HepG2 (cell line): ENCODE data around the gene ACAP2. TPM values are rescaled to one million over a fixed set of nuclear protein-coding genes. Genes with fewer than 3 reads are reported as not detected.

Experiments used
- DNMT3B ChIP-seq: conservative IDR thresholded peaks from 2 replicates; pipeline ENCODE4 v1.6.1; 2016; ENCODE audit warnings: missing biosample characterization, control low read depth
- PCBP2 ChIP-seq: fragments of 200-400 bp; formaldehyde crosslinking; optimal IDR thresholded peaks from 2 replicates; pipeline ENCODE3; 2018; ENCODE audit warnings: low read length, low read depth; ENCODE audit not compliant: poor library complexity, severe bottlenecking
- RARA ChIP-seq: IDR thresholded peaks from 2 replicates; pipeline ENCODE4 v1.6.1; 2016; ENCODE audit warnings: missing genetic modification reagents, missing compliant biosample characterization
- ZC3H4 ChIP-seq: sonication (generic); formaldehyde crosslinking; IDR thresholded peaks from 2 replicates; pipeline ENCODE4 v1.4.0; 2020; ENCODE audit warnings: missing genetic modification reagents, borderline replicate concordance
- ZIK1 ChIP-seq: sonication (generic); formaldehyde crosslinking; IDR thresholded peaks from 2 replicates; pipeline ENCODE4 v1.5.0; 2020; ENCODE audit warnings: mild to moderate bottlenecking, low read depth, missing genetic modification reagents, borderline replicate concordance
- ZNF331 ChIP-seq: sonication (generic); formaldehyde crosslinking; IDR thresholded peaks from 2 replicates; pipeline ENCODE4 v1.4.0; 2020; ENCODE audit warnings: missing genetic modification reagents
- ZNF430 ChIP-seq: sonication (generic); formaldehyde crosslinking; IDR thresholded peaks from 2 replicates; pipeline ENCODE4 v1.9.0; 2021; ENCODE audit warnings: mild to moderate bottlenecking, missing genetic modification reagents
- ZNF564 ChIP-seq: sonication (generic); formaldehyde crosslinking; IDR thresholded peaks from 2 replicates; pipeline ENCODE4 v1.8.1; 2023; ENCODE audit warnings: mild to moderate bottlenecking, missing genetic modification reagents
- ZNF672 ChIP-seq: sonication (generic); formaldehyde crosslinking; IDR thresholded peaks from 2 replicates; pipeline ENCODE4 v1.8.1; 2022; ENCODE audit warnings: missing genetic modification reagents
- ZNF777 ChIP-seq: sonication (generic); formaldehyde crosslinking; IDR thresholded peaks from 2 replicates; pipeline ENCODE4 v1.4.0; 2020; ENCODE audit warnings: missing genetic modification reagents
- polyA plus RNA-seq, 8 experiments: library from polyadenylated mRNA; depleted of rRNA in 3 of 8; stranded (reverse) in 7 of 8; unstranded in 1 of 8; fragments of >200 nt; fragmentation: Illumina TruSeq in 4 of 8; extraction: Trizol in 4 of 8; gene quantifications; 2 replicates each; pipeline versions ENCODE4 v1.2.1 to v1.2.3, GENCODE V29; 2011 to 2016; ENCODE audit warnings: low read depth in 4 of 8, missing spikeins in 1 of 8, mixed read lengths in 1 of 8; ENCODE audit not compliant: insufficient read depth in 1 of 8
- total RNA-seq, 5 experiments: library from RNA; depleted of rRNA; stranded (reverse); fragments of >200 nt; fragmentation: Illumina TruSeq; extraction: Trizol; gene quantifications; 2 replicates each; pipeline ENCODE4 v1.2.3, GENCODE V29; 2016; ENCODE audit warnings: low read depth in 1 of 5
- TF ChIP-seq, protein P1 (sequence below): sonication (generic); formaldehyde crosslinking; IDR thresholded peaks from 2 replicates; pipeline ENCODE4 v1.5.1; 2020; ENCODE audit warnings: mild to moderate bottlenecking, missing genetic modification reagents
- TF ChIP-seq, protein P2 (sequence below): sonication (generic); formaldehyde crosslinking; IDR thresholded peaks from 2 replicates; pipeline ENCODE4 v1.5.0; 2020; ENCODE audit warnings: mild to moderate bottlenecking, missing genetic modification reagents
- TF ChIP-seq, protein P3 (sequence below): sonication (generic); formaldehyde crosslinking; IDR thresholded peaks from 2 replicates; pipeline ENCODE4 v1.5.0; 2020; ENCODE audit warnings: mild to moderate bottlenecking, missing genetic modification reagents, borderline replicate concordance
- TF ChIP-seq, protein P4 (sequence below): sonication (generic); formaldehyde crosslinking; IDR thresholded peaks from 2 replicates; pipeline ENCODE4 v1.4.0; 2020; ENCODE audit warnings: mild to moderate bottlenecking, missing genetic modification reagents
- TF ChIP-seq, protein P5 (sequence below): fragments of 450-650 bp; IDR thresholded peaks from 2 replicates; pipeline ENCODE4 v1.6.1; 2016

ACAP2 gene
- total and polyA plus RNA-seq, 2 of the 13 experiments (the other 11 are each of a cell fraction or from before 2014, with no cell fraction given) = 7.3 to 23.9 TPM

DNA sequence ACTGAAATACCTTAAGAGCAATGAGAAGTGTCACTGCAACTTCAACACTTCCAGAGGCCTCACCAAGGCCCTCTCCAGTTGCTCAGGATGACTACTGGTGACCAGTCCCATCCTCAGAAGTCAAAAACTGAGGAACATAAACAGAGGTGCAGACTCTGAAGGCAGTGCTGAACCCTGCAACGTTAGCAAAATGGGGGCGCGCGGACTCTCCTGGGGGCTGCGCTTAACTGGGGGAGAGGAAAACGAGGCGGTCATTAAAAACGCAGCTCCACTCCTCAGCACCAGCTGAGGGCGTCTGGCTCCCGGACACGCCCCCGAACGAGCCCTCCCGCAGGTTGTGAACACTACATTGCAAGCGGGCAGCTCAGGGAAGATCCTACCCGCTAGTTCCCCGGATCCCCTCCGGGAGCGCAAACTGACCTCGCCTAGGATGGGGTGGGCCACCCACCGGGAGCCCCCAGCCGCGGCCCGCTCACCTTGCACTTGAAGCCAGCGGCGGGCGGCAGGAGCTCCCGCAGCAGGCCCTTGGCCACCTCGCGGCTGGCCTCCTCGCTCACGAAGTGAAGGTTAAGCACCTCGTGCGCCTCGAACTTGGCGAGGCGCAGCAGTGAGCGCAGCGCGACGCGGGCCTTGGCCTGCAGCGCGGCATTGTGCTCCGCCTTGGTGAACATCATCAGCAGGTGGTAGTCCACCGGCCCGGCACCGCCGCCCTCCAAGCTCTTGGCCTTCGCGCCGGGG is 172.6 kb downstream of the ACAP2 start (continued):
- TF ChIP-seq, protein P1, sequence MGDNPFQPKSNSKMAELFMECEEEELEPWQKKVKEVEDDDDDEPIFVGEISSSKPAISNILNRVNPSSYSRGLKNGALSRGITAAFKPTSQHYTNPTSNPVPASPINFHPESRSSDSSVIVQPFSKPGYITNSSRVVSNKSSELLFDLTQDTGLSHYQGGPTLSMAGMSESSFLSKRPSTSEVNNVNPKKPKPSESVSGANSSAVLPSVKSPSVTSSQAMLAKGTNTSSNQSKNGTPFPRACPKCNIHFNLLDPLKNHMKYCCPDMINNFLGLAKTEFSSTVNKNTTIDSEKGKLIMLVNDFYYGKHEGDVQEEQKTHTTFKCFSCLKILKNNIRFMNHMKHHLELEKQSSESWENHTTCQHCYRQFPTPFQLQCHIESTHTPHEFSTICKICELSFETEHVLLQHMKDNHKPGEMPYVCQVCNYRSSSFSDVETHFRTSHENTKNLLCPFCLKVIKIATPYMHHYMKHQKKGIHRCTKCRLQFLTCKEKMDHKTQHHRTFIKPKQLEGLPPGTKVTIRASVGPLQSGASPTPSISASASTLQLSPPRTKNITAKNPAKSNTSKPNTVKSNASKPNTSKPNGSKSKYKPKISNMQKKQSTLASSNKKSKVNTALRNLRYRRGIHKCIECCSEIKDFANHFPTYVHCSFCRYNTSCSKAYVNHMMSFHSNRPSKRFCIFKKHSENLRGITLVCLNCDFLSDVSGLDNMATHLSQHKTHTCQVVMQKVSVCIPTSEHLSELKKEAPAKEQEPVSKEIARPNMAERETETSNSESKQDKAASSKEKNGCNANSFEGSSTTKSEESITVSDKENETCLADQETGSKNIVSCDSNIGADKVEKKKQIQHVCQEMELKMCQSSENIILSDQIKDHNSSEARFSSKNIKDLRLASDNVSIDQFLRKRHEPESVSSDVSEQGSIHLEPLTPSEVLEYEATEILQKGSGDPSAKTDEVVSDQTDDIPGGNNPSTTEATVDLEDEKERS (CRISPR knock-in tag) = no peak
- TF ChIP-seq ZNF777 (CRISPR knock-in tag) (no peak), DNMT3B (no peak), ZNF672 (CRISPR knock-in tag) (no peak), ZNF430 (CRISPR knock-in tag) (no peak; the same call in 1 of the 2 replicates), PCBP2 (no peak), ZC3H4 (CRISPR knock-in tag) (no peak), ZIK1 (CRISPR knock-in tag) (0 out of 2 replicates have a peak, but pooled peaks have one; percentile 85), RARA (no peak), ZNF331 (CRISPR knock-in tag) (peak; percentile 28; the same call in 1 of the 2 replicates), ZNF564 (no peak)
- TF ChIP-seq, protein P2, sequence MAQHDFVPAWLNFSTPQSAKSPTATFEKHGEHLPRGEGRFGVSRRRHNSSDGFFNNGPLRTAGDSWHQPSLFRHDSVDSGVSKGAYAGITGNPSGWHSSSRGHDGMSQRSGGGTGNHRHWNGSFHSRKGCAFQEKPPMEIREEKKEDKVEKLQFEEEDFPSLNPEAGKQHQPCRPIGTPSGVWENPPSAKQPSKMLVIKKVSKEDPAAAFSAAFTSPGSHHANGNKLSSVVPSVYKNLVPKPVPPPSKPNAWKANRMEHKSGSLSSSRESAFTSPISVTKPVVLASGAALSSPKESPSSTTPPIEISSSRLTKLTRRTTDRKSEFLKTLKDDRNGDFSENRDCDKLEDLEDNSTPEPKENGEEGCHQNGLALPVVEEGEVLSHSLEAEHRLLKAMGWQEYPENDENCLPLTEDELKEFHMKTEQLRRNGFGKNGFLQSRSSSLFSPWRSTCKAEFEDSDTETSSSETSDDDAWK (CRISPR knock-in tag) = no peak
- TF ChIP-seq, protein P3, sequence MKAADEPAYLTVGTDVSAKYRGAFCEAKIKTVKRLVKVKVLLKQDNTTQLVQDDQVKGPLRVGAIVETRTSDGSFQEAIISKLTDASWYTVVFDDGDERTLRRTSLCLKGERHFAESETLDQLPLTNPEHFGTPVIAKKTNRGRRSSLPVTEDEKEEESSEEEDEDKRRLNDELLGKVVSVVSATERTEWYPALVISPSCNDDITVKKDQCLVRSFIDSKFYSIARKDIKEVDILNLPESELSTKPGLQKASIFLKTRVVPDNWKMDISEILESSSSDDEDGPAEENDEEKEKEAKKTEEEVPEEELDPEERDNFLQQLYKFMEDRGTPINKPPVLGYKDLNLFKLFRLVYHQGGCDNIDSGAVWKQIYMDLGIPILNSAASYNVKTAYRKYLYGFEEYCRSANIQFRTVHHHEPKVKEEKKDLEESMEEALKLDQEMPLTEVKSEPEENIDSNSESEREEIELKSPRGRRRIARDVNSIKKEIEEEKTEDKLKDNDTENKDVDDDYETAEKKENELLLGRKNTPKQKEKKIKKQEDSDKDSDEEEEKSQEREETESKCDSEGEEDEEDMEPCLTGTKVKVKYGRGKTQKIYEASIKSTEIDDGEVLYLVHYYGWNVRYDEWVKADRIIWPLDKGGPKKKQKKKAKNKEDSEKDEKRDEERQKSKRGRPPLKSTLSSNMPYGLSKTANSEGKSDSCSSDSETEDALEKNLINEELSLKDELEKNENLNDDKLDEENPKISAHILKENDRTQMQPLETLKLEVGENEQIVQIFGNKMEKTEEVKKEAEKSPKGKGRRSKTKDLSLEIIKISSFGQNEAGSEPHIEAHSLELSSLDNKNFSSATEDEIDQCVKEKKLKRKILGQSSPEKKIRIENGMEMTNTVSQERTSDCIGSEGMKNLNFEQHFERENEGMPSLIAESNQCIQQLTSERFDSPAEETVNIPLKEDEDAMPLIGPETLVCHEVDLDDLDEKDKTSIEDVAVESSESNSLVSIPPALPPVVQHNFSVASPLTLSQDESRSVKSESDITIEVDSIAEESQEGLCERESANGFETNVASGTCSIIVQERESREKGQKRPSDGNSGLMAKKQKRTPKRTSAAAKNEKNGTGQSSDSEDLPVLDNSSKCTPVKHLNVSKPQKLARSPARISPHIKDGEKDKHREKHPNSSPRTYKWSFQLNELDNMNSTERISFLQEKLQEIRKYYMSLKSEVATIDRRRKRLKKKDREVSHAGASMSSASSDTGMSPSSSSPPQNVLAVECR (CRISPR knock-in tag) = peak; percentile 43; the same call in 1 of the 2 replicates
- TF ChIP-seq, protein P4, sequence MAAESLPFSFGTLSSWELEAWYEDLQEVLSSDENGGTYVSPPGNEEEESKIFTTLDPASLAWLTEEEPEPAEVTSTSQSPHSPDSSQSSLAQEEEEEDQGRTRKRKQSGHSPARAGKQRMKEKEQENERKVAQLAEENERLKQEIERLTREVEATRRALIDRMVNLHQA (CRISPR knock-in tag) = no peak
- TF ChIP-seq, protein P5, sequence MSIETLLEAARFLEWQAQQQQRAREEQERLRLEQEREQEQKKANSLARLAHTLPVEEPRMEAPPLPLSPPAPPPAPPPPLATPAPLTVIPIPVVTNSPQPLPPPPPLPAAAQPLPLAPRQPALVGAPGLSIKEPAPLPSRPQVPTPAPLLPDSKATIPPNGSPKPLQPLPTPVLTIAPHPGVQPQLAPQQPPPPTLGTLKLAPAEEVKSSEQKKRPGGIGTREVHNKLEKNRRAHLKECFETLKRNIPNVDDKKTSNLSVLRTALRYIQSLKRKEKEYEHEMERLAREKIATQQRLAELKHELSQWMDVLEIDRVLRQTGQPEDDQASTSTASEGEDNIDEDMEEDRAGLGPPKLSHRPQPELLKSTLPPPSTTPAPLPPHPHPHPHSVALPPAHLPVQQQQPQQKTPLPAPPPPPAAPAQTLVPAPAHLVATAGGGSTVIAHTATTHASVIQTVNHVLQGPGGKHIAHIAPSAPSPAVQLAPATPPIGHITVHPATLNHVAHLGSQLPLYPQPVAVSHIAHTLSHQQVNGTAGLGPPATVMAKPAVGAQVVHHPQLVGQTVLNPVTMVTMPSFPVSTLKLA = no peak
